Stimulated activated CD4-positive, alpha-beta T cell treated with anti-CD3 and anti-CD28 coated beads, Interleukin-4, amount 100 ng/mL, for 24 hours (primary cell): Measurements from ENCODE around the gene XIRP2.
"Not testable (repeated sequence)": the region's sequence is repeated elsewhere in the genome, so short reads cannot be mapped to it uniquely, and the experiment has no call there.

Source experiments
- DNase-seq: peaks from one replicate; pipeline ENCODE4 v3.0.0-alpha.2; 2020

XIRP2 gene

GRCh38 chr2:167209784-167210183 is 321.5 kb downstream of the XIRP2 start:
- no peak for DNase-seq

- DNase-seq: peak; percentile 6
Observed at GRCh38 chr2:167212014-167212648, 323.9 kb downstream of the XIRP2 start.

- DNase-seq: no peak
Observed at GRCh38 chr2:167215595-167215994, 327.3 kb downstream of the XIRP2 start.

GRCh38 chr2:167237478-167237877 is 349.2 kb downstream of the XIRP2 start:
- no peak for DNase-seq

- no peak for DNase-seq
Observed at GRCh38 chr2:167240671-167241070, 352.4 kb downstream of the XIRP2 start.

GRCh38 chr2:167249197-167249596 is 360.9 kb downstream of the XIRP2 start:
- DNase-seq: no peak

DNA sequence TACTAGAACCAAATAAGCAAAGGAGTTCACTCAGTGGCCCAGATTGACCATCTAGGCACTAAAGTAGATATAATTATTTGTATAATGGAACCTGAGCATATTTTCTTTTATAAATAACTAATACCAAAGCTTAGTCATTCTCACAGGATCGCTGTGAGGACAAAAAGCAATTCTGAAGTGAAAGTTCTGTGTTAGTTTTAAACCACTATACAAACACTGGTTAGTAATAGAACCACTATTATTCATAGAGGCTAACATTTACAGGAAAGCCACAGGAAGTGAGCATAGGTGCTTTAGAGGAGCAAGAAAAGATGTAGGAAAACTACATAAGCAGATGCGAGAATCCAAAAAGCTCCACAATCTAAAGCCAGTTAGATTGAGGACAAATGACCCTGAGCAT is 364.7 kb downstream of the XIRP2 start:
- no peak for DNase-seq

GRCh38 chr2:167254721-167255120 is 366.4 kb downstream of the XIRP2 start:
- DNase-seq: no peak

GRCh38 chr2:167258712-167259111 is 370.4 kb downstream of the XIRP2 start:
- no peak for DNase-seq

DNA sequence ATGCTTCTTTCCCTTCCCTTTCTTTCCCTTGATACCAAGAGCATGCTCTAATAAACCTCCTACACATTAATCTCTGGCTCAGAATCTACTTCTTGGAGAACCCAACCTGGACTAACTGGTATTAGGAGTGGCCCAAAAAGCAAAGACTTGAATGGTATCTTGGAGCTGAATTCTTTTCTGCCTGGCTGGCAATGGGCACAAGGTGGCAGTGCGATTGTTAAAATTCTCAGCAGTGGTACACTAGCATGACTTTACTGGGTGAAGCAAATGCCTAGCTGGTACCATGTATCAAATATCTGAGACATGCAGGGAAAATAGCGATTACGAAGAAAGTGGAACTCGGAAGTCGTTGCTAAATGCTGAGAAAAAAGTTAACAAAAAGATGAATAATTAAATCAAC is 376.1 kb downstream of the XIRP2 start:
- no peak for DNase-seq

- DNase-seq: no peak
Observed at GRCh38 chr2:167265004-167265403, 376.7 kb downstream of the XIRP2 start.

DNA sequence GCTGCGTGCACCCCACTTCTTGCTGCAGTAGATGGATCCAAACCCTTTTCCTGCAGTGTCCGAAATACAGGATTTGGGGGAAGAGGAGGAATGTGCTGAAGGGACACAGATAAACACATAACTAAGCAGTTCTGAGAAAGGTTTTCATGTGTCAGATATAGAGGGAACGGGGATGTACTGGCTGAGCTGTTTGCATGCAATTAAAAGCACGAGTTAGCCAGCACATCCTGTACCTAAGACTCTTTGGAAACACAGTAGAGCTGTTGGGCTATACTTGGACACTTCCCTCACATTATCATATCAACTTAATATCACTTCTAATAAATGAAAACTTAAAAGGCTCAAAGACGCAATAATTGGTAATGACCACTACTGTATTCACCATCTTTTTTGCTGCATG is 377.4 kb downstream of the XIRP2 start:
- DNase-seq: no peak

- not testable (repeated sequence) for DNase-seq
Observed at GRCh38 chr2:167268245-167268644, 380.0 kb downstream of the XIRP2 start.

DNA sequence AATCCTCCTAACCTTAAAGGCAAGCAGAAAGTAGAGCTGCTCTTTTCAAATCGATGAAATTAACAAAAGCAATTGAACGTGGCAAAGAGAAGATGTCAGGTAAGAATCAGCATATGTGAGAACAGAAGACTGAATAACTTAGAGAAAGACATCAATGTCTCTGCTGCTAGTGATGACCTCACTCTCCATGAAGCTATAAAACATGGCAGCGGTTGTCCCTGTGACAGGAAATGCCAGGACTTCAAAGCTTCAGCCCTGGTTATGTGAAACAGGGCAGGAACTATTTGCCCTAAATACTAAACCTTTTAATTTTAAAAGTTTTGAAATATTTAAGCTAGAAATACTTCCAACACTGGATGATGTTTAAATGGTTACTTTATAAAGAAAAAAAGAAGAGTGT is 383.7 kb downstream of the XIRP2 start:
- DNase-seq: no peak

- DNase-seq: no peak
Observed at GRCh38 chr2:167275046-167275445, 386.8 kb downstream of the XIRP2 start.

- no peak for DNase-seq
Observed at GRCh38 chr2:167279810-167280209, 391.5 kb downstream of the XIRP2 start.

DNA sequence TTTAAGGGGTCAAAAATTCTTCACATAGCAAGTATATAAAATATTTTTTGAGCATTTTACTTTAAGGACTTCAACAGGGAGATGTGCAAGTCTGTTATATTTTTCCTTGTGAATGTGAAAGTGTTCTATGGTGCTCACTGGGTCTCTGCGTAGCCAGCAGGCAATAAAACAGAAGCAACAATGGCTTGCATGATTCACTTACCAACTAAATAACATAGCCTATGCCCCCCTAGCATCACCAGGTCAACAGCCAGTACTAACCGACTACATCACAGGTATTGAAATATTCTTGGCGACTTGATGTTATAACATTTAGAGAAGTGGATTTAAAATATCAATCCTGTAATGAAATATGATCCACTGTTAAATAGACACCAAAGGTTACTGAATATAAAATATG is 398.9 kb downstream of the XIRP2 start:
- no peak for DNase-seq

GRCh38 chr2:167289651-167290410 is 401.6 kb downstream of the XIRP2 start:
- no peak for DNase-seq

DNA sequence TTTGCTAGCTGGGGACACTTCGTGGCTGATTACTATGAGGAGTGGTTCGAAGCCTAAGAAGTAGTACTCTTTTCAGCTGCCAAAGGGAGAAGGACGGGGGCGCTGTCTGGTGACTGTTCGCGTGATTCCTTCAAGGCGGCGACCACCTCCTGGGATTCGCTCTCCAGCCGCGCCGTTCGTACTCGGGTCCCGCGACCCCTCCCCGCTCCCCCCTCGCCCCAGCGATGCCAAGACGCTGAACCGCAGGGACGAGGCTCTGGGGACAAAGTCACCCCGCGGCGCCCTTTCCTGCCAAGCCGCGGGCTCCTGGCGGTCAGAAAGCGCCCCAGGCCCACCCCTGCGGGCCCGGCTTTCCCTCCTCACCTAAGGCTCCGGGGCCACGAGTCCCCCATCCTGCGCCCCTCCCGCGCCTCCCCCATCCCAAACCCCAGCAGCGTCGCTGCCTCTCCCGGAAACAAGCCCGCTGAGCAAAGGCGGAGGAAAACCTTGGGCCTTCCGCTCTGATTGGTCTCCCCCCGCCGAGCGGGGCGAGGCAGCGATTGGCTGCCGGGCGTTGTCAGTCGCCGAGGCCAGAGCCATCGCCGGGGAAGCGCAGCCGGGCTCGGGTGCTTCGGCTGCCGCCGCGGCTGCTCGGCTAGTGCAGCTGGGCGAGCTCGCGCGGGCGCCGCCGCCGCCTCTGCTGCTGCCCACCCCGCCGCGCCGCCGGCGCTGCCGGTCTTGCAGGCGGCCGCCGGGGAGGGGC is 404.3 kb downstream of the XIRP2 start, which contains the start of gene B3GALT1:
Gene B3GALT1, plus strand, starts transcription at position 572 of the 742 bp plus-strand sequence.
- peak; percentile 49 for DNase-seq

- DNase-seq: no peak
Observed at GRCh38 chr2:167293172-167293781, 405.0 kb downstream of the XIRP2 start.

DNA sequence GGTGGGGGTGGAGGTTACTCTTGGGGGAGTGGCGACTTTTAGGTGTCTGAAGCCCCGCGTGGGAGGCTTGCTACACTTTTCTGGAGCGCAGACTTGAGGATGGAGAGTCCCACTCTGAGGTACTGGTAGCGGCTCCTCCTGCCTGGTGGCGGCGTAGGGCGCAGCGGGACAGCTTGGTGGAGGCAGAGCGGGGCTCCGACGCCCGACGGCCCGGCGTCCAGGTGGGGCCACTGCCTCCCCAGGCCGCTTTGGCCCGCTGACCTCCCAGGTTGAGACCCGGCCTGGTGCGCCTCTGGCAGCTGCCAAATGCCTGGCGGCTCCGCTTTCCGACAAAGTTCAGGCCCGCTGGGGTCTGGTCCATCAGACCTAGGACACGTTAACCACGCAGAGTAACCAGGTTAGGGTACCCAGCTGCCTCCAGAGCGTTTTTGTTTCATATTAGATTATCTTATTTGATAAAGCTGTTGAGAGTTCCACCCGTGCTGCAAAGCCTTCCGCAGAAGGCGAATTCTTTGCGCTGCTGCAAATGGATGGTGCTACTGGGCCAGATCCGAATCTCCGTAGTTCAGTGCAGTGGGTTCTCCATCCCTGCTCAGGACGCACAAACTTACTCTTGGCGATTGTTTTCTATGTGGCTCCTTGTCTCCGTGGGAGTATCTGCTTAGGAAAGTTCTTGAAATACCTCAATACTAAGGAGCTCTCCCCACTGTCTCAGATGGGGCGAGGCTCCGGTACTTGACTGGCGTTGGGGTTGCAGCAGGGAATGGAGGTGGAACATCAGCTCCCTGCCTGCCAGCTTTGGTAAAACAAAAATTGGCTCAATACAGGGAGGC is 405.9 kb downstream of the XIRP2 start:
- DNase-seq: no peak

- no peak for DNase-seq
Observed at GRCh38 chr2:167294776-167295140, 406.5 kb downstream of the XIRP2 start.

GRCh38 chr2:167297292-167297691 is 409.0 kb downstream of the XIRP2 start:
- DNase-seq: no peak
